HEK293T (cell line): ENCODE measurements around the gene PALLD.

Experiments
- CTCF ChIA-PET: fragments of 350-600 bp; formaldehyde crosslinking; extraction: SDS; loops from one replicate; lab custom pipeline; 2021; ENCODE audit warnings: antibody characterized with exemption, inconsistent platforms; lab: Yijun Ruan, JAX
- POLR2A ChIA-PET: fragments of 350-600 bp; formaldehyde crosslinking; extraction: SDS; loops from one replicate; lab custom pipeline; 2020; ENCODE audit warnings: antibody characterized with exemption, inconsistent platforms; lab: Yijun Ruan, JAX
- DNase-seq: peaks from one replicate; pipeline ENCODE4 v3.0.0; 2012; ENCODE audit warnings: mixed read lengths; ENCODE audit errors: extremely low spot score
- ARNT ChIP-seq: fragments of 450-650 bp; IDR thresholded peaks from 2 replicates; pipeline ENCODE4 v1.6.1; 2017; ENCODE audit warnings: mild to moderate bottlenecking
- BHLHE40 ChIP-seq: fragments of 450-650 bp; IDR thresholded peaks from 2 replicates; pipeline ENCODE4 v1.6.1; 2016; ENCODE audit warnings: mild to moderate bottlenecking, moderate library complexity, borderline replicate concordance
- CTBP1 ChIP-seq: fragments of 450-650 bp; IDR thresholded peaks from 2 replicates; pipeline ENCODE4 v1.6.1; 2016; ENCODE audit warnings: borderline replicate concordance
- ELF4 ChIP-seq: fragments of 450-650 bp; IDR thresholded peaks from 2 replicates; pipeline ENCODE4 v1.6.1; 2017; ENCODE audit warnings: antibody characterized with exemption
- FOXA1 ChIP-seq: fragments of 450-650 bp; IDR thresholded peaks from 2 replicates; pipeline ENCODE4 v1.6.1; 2016; ENCODE audit warnings: mild to moderate bottlenecking
- FOXK2 ChIP-seq: fragments of 450-650 bp; IDR thresholded peaks from 2 replicates; pipeline ENCODE4 v1.6.1; 2016; ENCODE audit warnings: mild to moderate bottlenecking
- FOXM1 ChIP-seq: fragments of 450-650 bp; IDR thresholded peaks from 2 replicates; pipeline ENCODE4 v1.6.1; 2017; ENCODE audit warnings: mild to moderate bottlenecking, borderline replicate concordance
- HDGF ChIP-seq: fragments of 450-650 bp; IDR thresholded peaks from 2 replicates; pipeline ENCODE4 v1.6.1; 2017; ENCODE audit warnings: antibody characterized with exemption, borderline replicate concordance
- L3MBTL2 ChIP-seq: fragments of 450-650 bp; conservative IDR thresholded peaks from 2 replicates; pipeline ENCODE4 v1.6.1; 2016; ENCODE audit warnings: mild to moderate bottlenecking
- LEF1 ChIP-seq: fragments of 450-650 bp; IDR thresholded peaks from 2 replicates; pipeline ENCODE4 v1.6.1; 2017; ENCODE audit warnings: mild to moderate bottlenecking, borderline replicate concordance
- NFRKB ChIP-seq: fragments of 450-650 bp; IDR thresholded peaks from 2 replicates; pipeline ENCODE4 v1.6.1; 2016; ENCODE audit warnings: mild to moderate bottlenecking, moderate library complexity
- PKNOX1 ChIP-seq: fragments of 450-650 bp; IDR thresholded peaks from 2 replicates; pipeline ENCODE4 v1.6.1; 2016
- SP1 ChIP-seq: fragments of 450-650 bp; IDR thresholded peaks from 2 replicates; pipeline ENCODE4 v1.6.1; 2017
- SUZ12 ChIP-seq: fragments of 450-650 bp; IDR thresholded peaks from 2 replicates; pipeline ENCODE4 v1.6.1; 2016; ENCODE audit warnings: mild to moderate bottlenecking
- TARDBP ChIP-seq: fragments of 450-650 bp; IDR thresholded peaks from 2 replicates; pipeline ENCODE4 v1.6.1; 2016
- ZNF384 ChIP-seq: fragments of 450-650 bp; IDR thresholded peaks from 2 replicates; pipeline ENCODE4 v1.6.1; 2016

Gene PALLD

GRCh38 chr4:168892475-168892874 is 395.6 kb downstream of the PALLD start:
- CTCF ChIA-PET = interaction anchor here (0.6 kb wide), 1 partner anchor 162 kb away, joined by 3 read pairs; no protein-coding TSS in a partner anchor

GRCh38 chr4:168893205-168893604 is 396.4 kb downstream of the PALLD start:
- TF ChIP-seq FOXA1 = no peak
- no peak for TF ChIP-seq TARDBP
- TF ChIP-seq SP1 = no peak
- TF ChIP-seq ARNT = no peak
- no peak for TF ChIP-seq HDGF
- no peak for TF ChIP-seq SUZ12
- no peak for TF ChIP-seq FOXK2
- TF ChIP-seq BHLHE40 = no peak
- TF ChIP-seq FOXM1 = no peak
- TF ChIP-seq ZNF384 = no peak
- no peak for TF ChIP-seq NFRKB
- no peak for TF ChIP-seq ELF4
- TF ChIP-seq LEF1 = no peak
- TF ChIP-seq L3MBTL2 = no peak
- no peak for TF ChIP-seq PKNOX1
- ChIA-PET CTCF (no interaction called here), POLR2A (no interaction called here)
- no peak for DNase-seq

More at GRCh38 chr4:168892475-168892874, 395.6 kb downstream of the PALLD start:
- TF ChIP-seq NFRKB (no peak), LEF1 (no peak), L3MBTL2 (no peak), CTBP1 (no peak), FOXA1 (no peak), FOXM1 (no peak)
- no peak for DNase-seq
- POLR2A ChIA-PET = no interaction called here

- ChIA-PET CTCF (no interaction called here), POLR2A (no interaction called here)
- no peak for DNase-seq
- no peak for TF ChIP-seq LEF1
- TF ChIP-seq NFRKB = no peak
- TF ChIP-seq ELF4 = no peak
- TF ChIP-seq SUZ12 = no peak
- TF ChIP-seq SP1 = no peak
- no peak for TF ChIP-seq FOXA1
- TF ChIP-seq BHLHE40 = no peak
- no peak for TF ChIP-seq TARDBP
- TF ChIP-seq HDGF = no peak
- no peak for TF ChIP-seq ZNF384
- TF ChIP-seq FOXK2 = no peak
- TF ChIP-seq FOXM1 = no peak
- TF ChIP-seq CTBP1 = no peak
- TF ChIP-seq PKNOX1 = no peak
- TF ChIP-seq ARNT = no peak
- TF ChIP-seq L3MBTL2 = no peak
Observed at GRCh38 chr4:168893807-168894206, 397.0 kb downstream of the PALLD start.

- CTCF ChIA-PET = no interaction called here
- no peak for DNase-seq
- POLR2A ChIA-PET = no interaction called here
- TF ChIP-seq ARNT (no peak), BHLHE40 (no peak), SUZ12 (no peak), CTBP1 (no peak), HDGF (no peak), ZNF384 (no peak), LEF1 (no peak)
Observed at GRCh38 chr4:168900080-168900479, 403.2 kb downstream of the PALLD start.

GRCh38 chr4:168907119-168907698 is 410.4 kb downstream of the PALLD start:
- TF ChIP-seq HDGF = no peak
- TF ChIP-seq TARDBP = no peak
- no peak for TF ChIP-seq FOXM1
- no peak for TF ChIP-seq ZNF384
- TF ChIP-seq SUZ12 = no peak
- POLR2A ChIA-PET = no interaction called here
- no peak for DNase-seq
- CTCF ChIA-PET = no interaction called here

GRCh38 chr4:168908093-168908492 is 411.2 kb downstream of the PALLD start:
- no peak for TF ChIP-seq FOXK2
- TF ChIP-seq ELF4 = no peak
- no peak for TF ChIP-seq ZNF384
- TF ChIP-seq FOXM1 = no peak
- no peak for TF ChIP-seq SP1
- TF ChIP-seq TARDBP = no peak
- no peak for TF ChIP-seq NFRKB
- TF ChIP-seq SUZ12 = no peak
- no peak for TF ChIP-seq HDGF
- TF ChIP-seq BHLHE40 = no peak
- no peak for TF ChIP-seq PKNOX1
- TF ChIP-seq LEF1 = no peak
- TF ChIP-seq L3MBTL2 = no peak
- TF ChIP-seq ARNT = no peak
- ChIA-PET CTCF (interaction anchor here (0.5 to 0.6 kb wide), 2 partner anchors 231 to 611 kb away, joined by 3 to 4 read pairs; no protein-coding TSS in a partner anchor), POLR2A (no interaction called here)
- DNase-seq = no peak

- ChIA-PET POLR2A (no interaction called here), CTCF (no interaction called here)
- no peak for DNase-seq
- TF ChIP-seq LEF1 (no peak), ARNT (no peak), PKNOX1 (no peak), L3MBTL2 (no peak), FOXK2 (no peak), HDGF (no peak), ELF4 (no peak), FOXM1 (no peak), ZNF384 (no peak), SP1 (no peak), BHLHE40 (no peak)
Observed at GRCh38 chr4:168908851-168909273, 412.0 kb downstream of the PALLD start.
